HepG2 (cell line): Measurements from ENCODE around the gene GPBP1. TPM values are rescaled to one million over a fixed set of nuclear protein-coding genes. Genes with fewer than 3 reads are reported as not detected.

Experiments used
- ATAC-seq: fragments of 200-7000 bp; cut with Tn5 transposase; 3 replicates; pipeline ENCODE4 v1.9.1; 2020; ENCODE audit warnings: mild to moderate bottlenecking, moderate library complexity
- BruUV-seq: library from RNA; stranded (reverse); fragments of 400-500 nt; replicated peaks from 2 replicates; lab custom pipeline; 2021; lab: Mats Ljungman, UMichigan
- CTCF ChIA-PET: fragments of 300-600 bp; formaldehyde crosslinking; extraction: SDS; loops from one replicate; lab custom pipeline; 2021; ENCODE audit warnings: low total read pairs, inconsistent platforms, low intra/inter-chr PET ratio; lab: Yijun Ruan, JAX
- POLR2A ChIA-PET: fragments of 350-600 bp; sonication (Branson Sonifier 250); formaldehyde crosslinking; loops from one replicate; lab custom pipeline; 2020; ENCODE audit warnings: antibody characterized with exemption, inconsistent platforms; lab: Yijun Ruan, JAX
- DNase-seq: peaks from one replicate; pipeline ENCODE4 v3.0.0-alpha.2; 2015; ENCODE audit warnings: low spot score
- FAIRE-seq: peaks from 3 replicates; lab custom pipeline; 2011; peaks lifted over from hg19 to GRCh38; lab: Jason Lieb, UNC
- H2AFZ ChIP-seq: one replicate; pipeline ENCODE4 v1.6.1; 2011; ENCODE audit warnings: low read length, inconsistent platforms
- H3K27ac ChIP-seq: fragments of 300-600 bp; 3 replicates; pipeline ENCODE4 v1.8.0; 2011; ENCODE audit warnings: mixed run types, mild to moderate bottlenecking, mixed read lengths, low read length, inconsistent platforms; ENCODE audit not compliant: insufficient read depth; ENCODE audit errors: extremely low read length
- H3K27me3 ChIP-seq, 2 experiments: fragments of 200-600 bp in 1 of 2; 2 replicates in 1 of 2; 3 replicates in 1 of 2; pipeline versions ENCODE4 v1.6.0 to v1.8.0; 2011; ENCODE audit warnings: low read length in 2 of 2, mild to moderate bottlenecking in 2 of 2, moderate library complexity in 2 of 2, inconsistent platforms in 1 of 2; ENCODE audit not compliant: insufficient read depth in 2 of 2, control insufficient read depth in 1 of 2
- H3K36me3 ChIP-seq, 2 experiments: fragments of 200-600 bp in 1 of 2; replicated peaks in 1 of 2; 2 replicates in 1 of 2; 3 replicates in 1 of 2; pipeline versions ENCODE4 v1.5.1 to v1.8.0; 2011; ENCODE audit warnings: low read length in 2 of 2, inconsistent platforms in 1 of 2; ENCODE audit not compliant: insufficient read depth in 2 of 2, control insufficient read depth in 1 of 2
- H3K4me1 ChIP-seq: 2 replicates; pipeline ENCODE4 v1.5.1; 2012; ENCODE audit warnings: low read length, inconsistent platforms; ENCODE audit not compliant: insufficient read depth
- H3K4me2 ChIP-seq: 2 replicates; pipeline ENCODE4 v1.6.0; 2011; ENCODE audit warnings: low read depth, low read length, inconsistent platforms
- H3K4me3 ChIP-seq, 3 experiments: fragments of 200-600 bp in 1 of 3; sonication (generic), shearing (Covaris generic) in 1 of 3; replicated peaks in 1 of 3; 2 replicates each; pipeline ENCODE4 v1.5.1; 2011 to 2016; ENCODE audit warnings: low read length in 3 of 3, inconsistent platforms in 2 of 3, low read depth in 2 of 3, mild to moderate bottlenecking in 2 of 3, control low read depth in 1 of 3, mixed read lengths in 1 of 3; ENCODE audit not compliant: insufficient read depth in 1 of 3
- H3K79me2 ChIP-seq: one replicate; pipeline ENCODE4 v1.6.1; 2011; ENCODE audit warnings: low read length, inconsistent platforms; ENCODE audit not compliant: insufficient read depth
- H3K9ac ChIP-seq: 2 replicates; pipeline ENCODE4 v1.6.0; 2011; ENCODE audit warnings: mild to moderate bottlenecking, low read depth, low read length, inconsistent platforms; ENCODE audit not compliant: insufficient read depth
- H3K9me3 ChIP-seq: 2 replicates; pipeline ENCODE4 v1.5.1; 2012; ENCODE audit warnings: mild to moderate bottlenecking, low read length
- H4K20me1 ChIP-seq: 2 replicates; pipeline ENCODE4 v1.6.0; 2011; ENCODE audit warnings: inconsistent platforms, mild to moderate bottlenecking, low read length, moderate library complexity; ENCODE audit not compliant: insufficient read depth
- CREM ChIP-seq, 2 experiments: sonication (generic) in 1 of 2; formaldehyde crosslinking in 1 of 2; IDR thresholded peaks; 2 replicates each; pipeline versions ENCODE4 v1.4.0 to v1.6.1; 2016 to 2020; ENCODE audit warnings: antibody characterized with exemption in 1 of 2, mild to moderate bottlenecking in 1 of 2, missing genetic modification reagents in 1 of 2
- HNF4A ChIP-seq: sonication (generic); formaldehyde crosslinking; IDR thresholded peaks from 2 replicates; pipeline ENCODE4 v1.4.0; 2020; ENCODE audit warnings: missing genetic modification reagents
- HNF4G ChIP-seq, 2 experiments: sonication (generic) in 1 of 2; formaldehyde crosslinking in 1 of 2; IDR thresholded peaks; 2 replicates each; pipeline versions ENCODE4 v1.4.0 to v1.6.1; 2011 to 2020; ENCODE audit warnings: borderline replicate concordance in 2 of 2, low read depth in 2 of 2, mild to moderate bottlenecking in 2 of 2, low read length in 1 of 2, missing genetic modification reagents in 1 of 2, moderate library complexity in 1 of 2
- MYNN ChIP-seq: sonication (generic); formaldehyde crosslinking; IDR thresholded peaks from 2 replicates; pipeline ENCODE4 v1.4.0; 2020; ENCODE audit warnings: mild to moderate bottlenecking, low read depth, missing genetic modification reagents
- NONO ChIP-seq, 2 experiments: fragments of 450-650 bp in 1 of 2; sonication (generic) in 1 of 2; formaldehyde crosslinking in 1 of 2; IDR thresholded peaks in 1 of 2; conservative IDR thresholded peaks in 1 of 2; 2 replicates each; pipeline versions ENCODE4 v1.6.1 to v1.8.0; 2017 to 2022; ENCODE audit warnings: mild to moderate bottlenecking in 1 of 2, missing genetic modification reagents in 1 of 2, moderate library complexity in 1 of 2
- RELA ChIP-seq: sonication (generic); formaldehyde crosslinking; IDR thresholded peaks from 2 replicates; pipeline ENCODE4 v1.4.0; 2020; ENCODE audit warnings: missing genetic modification reagents
- TBP ChIP-seq: sonication (generic); formaldehyde crosslinking; IDR thresholded peaks from 2 replicates; pipeline ENCODE4 v1.5.0; 2020; ENCODE audit warnings: missing genetic modification reagents
- TBX2 ChIP-seq: sonication (generic); formaldehyde crosslinking; IDR thresholded peaks from 2 replicates; pipeline ENCODE4 v1.5.0; 2020; ENCODE audit warnings: missing genetic modification reagents, mild to moderate bottlenecking, borderline replicate concordance
- TP53 ChIP-seq: sonication (generic); formaldehyde crosslinking; conservative IDR thresholded peaks from 2 replicates; pipeline ENCODE4 v1.4.0; 2020; ENCODE audit warnings: missing genetic modification reagents
- ZFAT ChIP-seq: sonication (generic); formaldehyde crosslinking; conservative IDR thresholded peaks from 2 replicates; pipeline ENCODE4 v1.8.1; 2023; ENCODE audit warnings: missing genetic modification reagents, inconsistent platforms
- ZNF253 ChIP-seq: sonication (generic); formaldehyde crosslinking; IDR thresholded peaks from 2 replicates; pipeline ENCODE4 v1.8.0; 2022; ENCODE audit warnings: mild to moderate bottlenecking, missing genetic modification reagents, borderline replicate concordance
- WGBS: methylation state at CpG from one replicate; pipeline ENCODE4 v1.1.6; 2017; ENCODE audit warnings: low lambda C conversion rate; 5-methylcytosine and 5-hydroxymethylcytosine counted together
- in situ Hi-C: cut with HindIII; loops from 2 replicates; pipeline ENCODE4 v1.10.0; 2017; ENCODE audit warnings: low pct_unique_long_range_greater_than_20kb; ENCODE audit not compliant: extremely low pct_ligation_motif_present
- intact Hi-C: fragments of 100-400 bp; cut with micrococcal nuclease; formaldehyde crosslinking; loops from one replicate; pipeline ENCODE4 v1.10.0; 2022; ENCODE audit not compliant: unreplicated experiment
- polyA plus RNA-seq, 8 experiments: library from polyadenylated mRNA; depleted of rRNA in 3 of 8; stranded (reverse) in 7 of 8; unstranded in 1 of 8; fragments of >200 nt; fragmentation: Illumina TruSeq in 4 of 8; extraction: Trizol in 4 of 8; gene quantifications; 2 replicates each; pipeline versions ENCODE4 v1.2.1 to v1.2.3, GENCODE V29; 2011 to 2016; ENCODE audit warnings: low read depth in 4 of 8, missing spikeins in 1 of 8, mixed read lengths in 1 of 8; ENCODE audit not compliant: insufficient read depth in 1 of 8
- total RNA-seq, 5 experiments: library from RNA; depleted of rRNA; stranded (reverse); fragments of >200 nt; fragmentation: Illumina TruSeq; extraction: Trizol; gene quantifications; 2 replicates each; pipeline ENCODE4 v1.2.3, GENCODE V29; 2016; ENCODE audit warnings: low read depth in 1 of 5
- TF ChIP-seq, protein P1 (sequence below): IDR thresholded peaks from 2 replicates; pipeline ENCODE4 v1.6.1; 2016; ENCODE audit warnings: control low read depth
- TF ChIP-seq, protein P2 (sequence below): sonication (generic); formaldehyde crosslinking; IDR thresholded peaks from 2 replicates; pipeline ENCODE4 v1.5.0; 2020; ENCODE audit warnings: missing genetic modification reagents

Gene GPBP1
- total and polyA plus RNA-seq, 2 of the 13 experiments (the other 11 are each of a cell fraction or from before 2014, with no cell fraction given), result 27.1 to 72.2 TPM

DNA sequence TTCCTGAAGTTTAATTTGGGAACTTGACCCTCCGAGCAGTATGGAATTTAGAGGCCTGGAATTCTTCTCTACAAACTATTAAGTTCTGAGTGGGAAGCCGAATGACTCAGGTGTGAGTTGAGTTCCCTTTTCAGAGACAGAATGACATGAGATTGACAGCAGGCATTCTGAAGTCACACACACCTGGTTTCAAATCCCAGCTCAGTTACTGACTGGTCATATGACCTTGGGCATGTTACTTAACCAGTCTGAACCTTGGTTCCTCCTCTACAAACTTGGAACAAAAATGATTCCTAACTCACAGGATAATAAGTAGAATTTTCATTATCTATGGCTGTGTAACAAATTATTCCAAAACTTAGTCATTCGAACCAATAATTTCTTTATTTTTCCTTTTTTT, 45.5 kb upstream of the GPBP1 start:
- intact Hi-C loops, result no loop called here
- FAIRE-seq (peak; percentile 46), ATAC-seq (peak; percentile 76), DNase-seq (peak; percentile 54)
- Histone ChIP-seq H3K4me2 (peak overlapping the region; percentile 24), H3K4me1 (peaks cover 16% of the 10 kb centered on the region), H3K4me3 (no peak overlapping the region), H3K79me2 (no peaks in the 10 kb centered on the region), H3K9ac (no peak overlapping the region), H2AFZ (no peak overlapping the region), H3K27ac (no peak overlapping the region), H3K36me3 (no peaks in the 10 kb centered on the region), H3K9me3 (peaks cover 7% of the 10 kb centered on the region; the same call in 1 of the 2 replicates), H4K20me1 (no peaks in the 10 kb centered on the region), H3K27me3 (no peaks in the 10 kb centered on the region)
- CTCF ChIA-PET, result no interaction called here
- in situ Hi-C loops, result loop anchor here (25.0 kb wide), 1 partner anchor 166 kb away; the partner anchor contains the start of gene MIER3
- POLR2A ChIA-PET, result interaction anchor here (0.7 to 2.2 kb wide), 4 partner anchors 10 to 218 kb away, joined by 3 to 14 read pairs (median 4); partner anchors contain the start of gene GPBP1
- BruUV-seq, result no TSS peak
- WGBS, result 39% methylated on average over 3 of the region's 3 CpGs
- TF ChIP-seq NONO (IDR thresholded peaks at IDR 0.05) (no peak), NONO (CRISPR knock-in tag; conservative IDR thresholded peaks at IDR 0.05) (no peak), RELA (CRISPR knock-in tag) (no peak), ZFAT (no peak), TP53 (no peak), TBP (CRISPR knock-in tag) (no peak), CREM (IDR thresholded peaks at IDR 0.05) (no peak), CREM (CRISPR knock-in tag; IDR thresholded peaks at IDR 0.05) (no peak), HNF4A (CRISPR knock-in tag) (peak; percentile 70), ZNF253 (no peak), HNF4G (IDR thresholded peaks at IDR 0.05; ENCODE audit: borderline replicate concordance, low read depth, low read length) (0 out of 2 replicates have a peak, but pooled peaks have one; percentile 8), HNF4G (CRISPR knock-in tag; IDR thresholded peaks at IDR 0.05; ENCODE audit: borderline replicate concordance, low read depth) (no peak), TBX2 (CRISPR knock-in tag) (no peak), MYNN (CRISPR knock-in tag) (no peak)
- TF ChIP-seq, protein P1, sequence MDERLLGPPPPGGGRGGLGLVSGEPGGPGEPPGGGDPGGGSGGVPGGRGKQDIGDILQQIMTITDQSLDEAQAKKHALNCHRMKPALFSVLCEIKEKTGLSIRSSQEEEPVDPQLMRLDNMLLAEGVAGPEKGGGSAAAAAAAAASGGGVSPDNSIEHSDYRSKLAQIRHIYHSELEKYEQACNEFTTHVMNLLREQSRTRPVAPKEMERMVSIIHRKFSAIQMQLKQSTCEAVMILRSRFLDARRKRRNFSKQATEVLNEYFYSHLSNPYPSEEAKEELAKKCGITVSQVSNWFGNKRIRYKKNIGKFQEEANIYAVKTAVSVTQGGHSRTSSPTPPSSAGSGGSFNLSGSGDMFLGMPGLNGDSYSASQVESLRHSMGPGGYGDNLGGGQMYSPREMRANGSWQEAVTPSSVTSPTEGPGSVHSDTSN (CRISPR knock-in tag), result peak; percentile 32; the same call in 1 of the 2 replicates
- TF ChIP-seq, protein P2, sequence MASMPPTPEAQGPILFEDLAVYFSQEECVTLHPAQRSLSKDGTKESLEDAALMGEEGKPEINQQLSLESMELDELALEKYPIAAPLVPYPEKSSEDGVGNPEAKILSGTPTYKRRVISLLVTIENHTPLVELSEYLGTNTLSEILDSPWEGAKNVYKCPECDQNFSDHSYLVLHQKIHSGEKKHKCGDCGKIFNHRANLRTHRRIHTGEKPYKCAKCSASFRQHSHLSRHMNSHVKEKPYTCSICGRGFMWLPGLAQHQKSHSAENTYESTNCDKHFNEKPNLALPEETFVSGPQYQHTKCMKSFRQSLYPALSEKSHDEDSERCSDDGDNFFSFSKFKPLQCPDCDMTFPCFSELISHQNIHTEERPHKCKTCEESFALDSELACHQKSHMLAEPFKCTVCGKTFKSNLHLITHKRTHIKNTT (CRISPR knock-in tag), result no peak
